GM21619 (cell line): ENCODE results near the gene BBOF1.

Source experiments
- ATAC-seq: cut with Tn5 transposase; IDR thresholded peaks from one replicate; pipeline ENCODE4 v1.9.1; 2021; ENCODE audit not compliant: unreplicated experiment

BBOF1 gene

GRCh38 chr14:74022346-74022745 is 3.2 kb downstream of the BBOF1 start:
- no peak for ATAC-seq

GRCh38 chr14:74029136-74029535 is 10.0 kb downstream of the BBOF1 start:
- no peak for ATAC-seq

- no peak for ATAC-seq
Observed at GRCh38 chr14:74034572-74034971, 15.4 kb downstream of the BBOF1 start.

- ATAC-seq: no peak
Observed at GRCh38 chr14:74035556-74035955, 16.4 kb downstream of the BBOF1 start.

DNA sequence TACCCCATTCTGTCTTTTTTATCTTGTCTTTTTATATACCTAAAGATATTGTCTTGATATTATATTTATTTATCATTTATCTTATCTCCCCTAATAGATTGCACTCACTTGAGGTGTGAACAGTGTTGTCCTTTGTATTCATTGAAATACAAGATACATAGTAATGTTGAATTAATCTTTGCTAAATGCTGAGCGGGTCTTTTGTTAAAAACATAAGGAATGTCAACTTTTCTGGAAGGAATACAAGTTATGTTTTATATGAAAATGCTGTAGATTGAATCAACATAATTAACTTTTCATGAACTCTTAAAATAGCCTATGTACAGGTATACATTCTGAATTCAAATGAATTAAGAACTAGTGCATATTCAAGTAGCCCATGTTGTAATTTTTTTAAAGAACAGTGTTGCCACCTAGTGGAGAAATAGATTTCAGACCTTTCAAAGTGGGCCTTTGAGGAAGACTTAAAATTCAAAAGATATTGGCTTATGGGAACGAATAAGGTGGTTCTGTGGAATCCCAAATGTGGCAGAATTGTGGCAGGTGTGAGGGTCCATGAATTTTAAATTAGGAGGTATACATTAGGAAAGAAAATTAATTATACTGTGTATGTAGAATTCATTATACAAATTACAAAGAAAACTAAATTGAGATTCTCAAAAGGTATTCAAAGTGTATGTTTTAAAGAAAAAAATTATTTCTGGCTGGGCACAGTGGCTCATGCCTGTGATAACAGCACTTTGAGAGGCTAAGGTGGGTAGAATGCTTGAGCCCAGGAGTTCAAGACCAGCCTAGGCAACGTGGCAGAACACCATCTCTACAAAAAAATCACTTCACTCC is 19.1 kb downstream of the BBOF1 start:
- no peak for ATAC-seq

- ATAC-seq: no peak
Observed at GRCh38 chr14:74042296-74042695, 23.1 kb downstream of the BBOF1 start.

DNA sequence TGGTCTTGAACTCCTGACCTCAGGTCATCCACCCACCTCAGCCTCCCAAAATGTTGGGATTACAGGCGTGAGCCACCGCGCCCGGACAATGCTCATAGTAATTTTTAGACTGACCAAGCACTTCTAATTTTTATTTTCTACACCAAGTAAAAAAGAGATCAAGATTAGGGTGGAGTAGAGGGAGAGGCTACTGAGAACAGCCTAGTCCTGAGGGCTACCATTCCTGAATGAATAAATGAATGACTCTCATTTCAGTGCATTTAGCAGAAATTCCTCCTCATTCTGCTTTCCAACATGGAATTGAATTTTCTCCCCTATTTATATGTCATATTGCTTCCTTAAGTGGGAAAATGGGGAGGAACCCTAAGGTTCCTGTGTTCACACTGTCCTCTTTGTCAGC is 26.4 kb downstream of the BBOF1 start:
- no peak for ATAC-seq

DNA sequence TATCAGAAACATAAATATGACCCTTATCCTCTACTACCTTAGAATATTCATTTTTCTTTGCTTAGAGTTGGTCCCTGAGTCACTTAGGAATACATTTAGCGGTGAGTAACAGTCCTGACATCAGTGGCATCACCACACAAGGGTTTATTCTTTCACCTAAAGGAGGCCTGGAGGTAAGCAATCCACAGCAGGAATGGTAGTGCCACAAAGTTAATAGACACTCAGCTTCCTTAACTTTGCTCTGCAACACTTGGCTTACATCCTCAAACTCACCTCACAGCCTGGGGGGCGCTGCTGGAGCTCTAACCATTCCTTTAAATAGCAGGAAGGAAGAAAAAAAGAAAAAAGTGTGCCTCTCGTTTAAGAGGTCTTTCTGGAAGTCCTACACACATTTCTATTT is 29.1 kb downstream of the BBOF1 start:
- ATAC-seq: no peak

- no peak for ATAC-seq
Observed at GRCh38 chr14:74049876-74050495, 30.8 kb downstream of the BBOF1 start.

GRCh38 chr14:74062809-74063150 is 43.6 kb downstream of the BBOF1 start:
- no peak for ATAC-seq

DNA sequence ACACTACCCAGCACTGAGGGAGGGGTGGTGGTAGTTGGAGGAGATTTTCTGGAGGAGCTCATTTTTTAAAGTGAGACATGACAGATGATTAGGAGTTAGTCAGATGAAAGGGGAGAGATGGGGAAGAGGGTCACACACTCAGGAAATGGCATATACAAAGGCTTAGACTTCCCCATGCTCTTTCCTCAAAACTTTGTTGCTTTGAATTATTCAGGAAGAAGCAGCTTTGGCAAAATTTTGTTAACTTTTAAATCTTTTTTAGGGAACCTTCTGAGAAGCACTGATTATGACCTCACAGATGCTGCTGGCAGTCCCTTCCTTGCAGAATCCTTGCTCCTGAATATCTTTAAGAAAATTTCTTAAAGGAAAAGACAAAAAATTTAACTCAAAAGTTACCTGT is 45.3 kb downstream of the BBOF1 start:
- no peak for ATAC-seq

- no peak for ATAC-seq
Observed at GRCh38 chr14:74064883-74065282, 45.7 kb downstream of the BBOF1 start.

DNA sequence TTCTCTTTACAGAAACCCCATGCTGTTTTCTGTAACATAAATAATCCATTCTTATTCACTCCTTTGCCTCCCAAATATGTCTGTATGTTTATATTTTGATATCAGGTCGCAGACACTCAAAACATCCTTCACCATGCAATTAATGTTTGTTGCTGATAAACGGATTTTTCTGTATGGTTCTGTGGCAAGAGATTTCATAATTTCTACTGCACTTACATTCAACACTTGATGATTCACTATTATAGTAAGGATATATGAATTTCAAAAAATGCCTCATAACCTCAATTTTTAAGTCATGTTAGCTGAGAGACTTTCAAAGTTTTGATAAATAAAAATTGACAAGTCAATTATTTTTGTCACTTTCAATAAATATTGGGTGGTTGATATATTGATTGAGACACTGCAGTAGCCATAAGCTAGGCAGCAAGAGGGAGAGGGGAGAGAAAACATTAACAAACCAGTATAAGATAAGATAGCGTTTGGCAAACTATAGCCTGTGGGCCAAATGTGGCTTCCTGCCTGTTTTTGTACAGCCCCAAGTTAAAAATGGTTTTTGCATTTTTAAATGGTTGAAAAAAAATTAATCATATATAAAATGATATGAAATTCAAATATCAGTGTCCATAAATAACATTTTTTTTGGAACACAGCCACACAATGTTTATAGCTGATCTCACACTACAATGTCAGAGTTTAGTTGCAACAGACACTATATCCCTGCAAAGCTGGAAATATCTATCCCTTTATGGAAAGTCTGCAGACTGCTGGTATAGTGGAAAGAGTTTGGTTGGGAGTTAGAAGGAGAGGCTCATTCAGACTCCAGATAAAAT is 46.8 kb downstream of the BBOF1 start:
- no peak for ATAC-seq

DNA sequence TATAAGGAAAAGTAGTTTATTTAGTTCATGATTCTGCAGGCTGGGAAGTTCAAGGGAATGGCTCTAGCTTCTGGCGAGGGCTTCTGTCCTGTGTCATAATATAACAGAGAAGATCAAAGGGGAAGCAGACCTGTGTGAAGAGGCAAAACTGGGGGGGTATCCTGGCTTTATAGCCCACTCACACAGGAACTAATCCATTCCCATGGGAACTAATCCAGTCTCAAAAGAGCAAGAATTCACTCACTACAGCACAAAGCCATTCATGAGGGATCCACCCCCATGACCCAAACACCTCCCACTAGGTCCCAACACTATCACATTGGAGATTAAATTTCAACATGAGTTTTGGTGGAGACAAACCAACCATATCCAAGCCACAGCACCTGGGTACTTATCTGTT is 58.3 kb downstream of the BBOF1 start:
- ATAC-seq: no peak

GRCh38 chr14:74080820-74081460 is 61.8 kb downstream of the BBOF1 start:
- ATAC-seq: no peak

DNA sequence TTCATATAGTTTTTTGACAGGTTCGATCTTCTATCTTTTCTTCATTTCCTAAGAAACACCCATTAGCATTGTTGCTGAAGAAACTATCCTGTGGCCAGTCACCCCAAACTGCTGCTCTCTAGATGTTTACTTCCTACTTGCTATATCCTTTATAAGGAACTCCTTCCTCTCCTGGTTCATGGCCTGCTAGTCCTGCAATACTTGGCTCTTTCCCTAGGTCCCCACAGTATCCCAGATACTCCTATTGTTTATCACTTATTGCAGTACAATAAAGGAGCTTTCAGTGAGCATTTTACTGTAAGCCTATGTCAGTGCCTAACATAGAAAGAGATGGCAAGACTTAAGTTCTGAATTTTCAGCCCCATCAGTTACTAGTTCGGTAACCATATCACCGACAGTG is 62.3 kb downstream of the BBOF1 start:
- no peak for ATAC-seq

DNA sequence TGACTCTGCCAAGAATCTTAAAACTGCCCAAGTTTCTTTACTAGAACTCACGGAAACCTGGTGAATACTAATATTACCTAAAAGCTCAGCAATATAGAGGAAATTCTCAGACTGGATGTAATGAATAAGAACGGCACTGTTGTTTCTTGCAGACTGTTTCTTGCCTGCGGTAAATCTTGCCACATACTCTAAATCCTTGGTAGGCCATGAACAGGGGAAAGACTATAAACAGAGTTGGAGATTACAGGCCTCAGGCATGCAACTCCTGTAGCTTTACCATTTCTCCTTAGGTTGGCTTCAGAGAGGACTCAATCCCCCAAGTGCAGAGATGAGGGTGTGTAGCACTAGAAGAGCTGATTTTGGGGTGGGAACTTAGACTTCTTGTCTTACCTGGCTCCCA is 64.0 kb downstream of the BBOF1 start:
- ATAC-seq: no peak

DNA sequence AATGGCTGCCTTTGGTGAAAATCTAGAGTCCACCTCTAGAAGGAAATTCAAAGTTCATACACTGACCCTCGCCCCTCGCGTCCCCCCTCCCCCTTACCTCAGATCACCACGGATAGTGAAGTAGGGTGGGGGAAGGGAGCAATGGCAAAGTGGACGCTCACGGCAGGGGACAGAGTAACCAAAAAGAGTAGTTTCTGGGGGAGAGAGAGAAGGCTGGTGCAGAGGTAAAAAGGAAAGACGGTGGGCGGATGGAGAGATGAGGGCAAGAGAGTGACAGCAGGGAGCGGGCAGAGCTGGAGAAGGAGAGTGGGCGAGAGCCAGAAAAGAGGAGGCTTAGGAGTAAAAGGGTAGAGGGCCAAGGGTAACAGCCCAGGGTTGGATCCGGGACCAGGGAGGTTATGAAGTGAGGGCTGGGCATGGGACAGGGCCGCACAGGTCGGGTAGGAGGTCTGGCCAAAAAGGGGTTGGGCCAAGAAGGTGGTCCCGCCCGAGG is 64.7 kb downstream of the BBOF1 start:
- peak; percentile 15 for ATAC-seq

DNA sequence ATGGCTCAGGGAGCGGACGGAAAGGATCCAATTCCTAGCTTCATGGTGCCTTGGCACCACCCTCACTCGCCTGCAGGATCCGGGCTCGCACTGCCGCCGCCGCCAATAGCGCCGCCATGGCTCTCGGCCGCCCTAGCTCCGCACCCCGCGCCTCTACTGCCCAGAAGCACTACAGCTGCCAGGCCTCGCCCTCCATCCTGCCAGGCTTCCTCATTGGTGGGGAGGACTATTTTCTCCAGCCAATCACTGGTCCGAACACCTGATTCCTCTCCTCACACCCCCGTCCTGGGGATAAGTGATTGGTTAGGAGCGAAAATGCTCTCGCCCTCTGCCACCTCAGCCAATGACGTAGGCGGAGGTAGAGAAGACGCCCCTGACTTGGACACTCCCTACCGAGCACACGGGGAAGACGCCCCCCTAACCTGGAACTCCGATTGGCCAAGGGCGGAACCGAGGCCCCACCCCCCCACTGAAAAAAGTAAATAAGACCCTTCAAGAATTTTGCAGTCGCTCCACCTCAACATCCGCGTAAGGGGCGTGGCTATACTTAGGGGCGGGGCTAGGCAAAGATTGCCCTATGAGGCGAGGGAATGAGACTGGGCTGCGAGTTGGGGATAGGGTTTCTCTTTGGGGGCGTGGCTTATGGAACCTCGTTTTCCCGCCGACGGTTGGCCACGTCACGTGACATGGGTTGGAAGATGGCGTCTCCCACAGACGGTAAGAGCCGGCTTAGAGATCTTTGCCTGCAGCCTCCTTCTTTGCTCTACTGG is 65.3 kb downstream of the BBOF1 start, which contains the start of the genes ALDH6A1 and LIN52:
TSS of gene ALDH6A1 (minus strand) at position 177 of the 770 bp plus-strand sequence. CDS start at position 118, 59 bp downstream.
TSS of gene LIN52 (plus strand) at position 680 of the 770 bp plus-strand sequence. CDS start at position 699, 19 bp downstream.
- peak; percentile 92 for ATAC-seq

GRCh38 chr14:74085047-74085637 is 66.0 kb downstream of the BBOF1 start:
- peak; percentile 3 for ATAC-seq
